Measurements from ENCODE around the gene GNGT2.
A peak's percentile ranks its signal among the peaks of the same experiment; 100 is the strongest.

Gene GNGT2

GRCh38 chr17:49223168-49223516 lies 12.8 kb upstream of the GNGT2 start:
- H3K4me3 Mint-ChIP-seq, result peak overlapping the region; percentile 69 to 82
- DNase-seq (no peak), ATAC-seq (no peak)
- peak overlapping the region in 1 of 2 donors; percentile 86 for H3K27ac Mint-ChIP-seq
- H3K9me3 Mint-ChIP-seq, result no peaks in the 10 kb centered on the region
- H3K4me1 Mint-ChIP-seq, result peaks cover 78% of the 10 kb centered on the region
- H3K27me3 Mint-ChIP-seq, result peaks cover 29% of the 10 kb centered on the region

DNA sequence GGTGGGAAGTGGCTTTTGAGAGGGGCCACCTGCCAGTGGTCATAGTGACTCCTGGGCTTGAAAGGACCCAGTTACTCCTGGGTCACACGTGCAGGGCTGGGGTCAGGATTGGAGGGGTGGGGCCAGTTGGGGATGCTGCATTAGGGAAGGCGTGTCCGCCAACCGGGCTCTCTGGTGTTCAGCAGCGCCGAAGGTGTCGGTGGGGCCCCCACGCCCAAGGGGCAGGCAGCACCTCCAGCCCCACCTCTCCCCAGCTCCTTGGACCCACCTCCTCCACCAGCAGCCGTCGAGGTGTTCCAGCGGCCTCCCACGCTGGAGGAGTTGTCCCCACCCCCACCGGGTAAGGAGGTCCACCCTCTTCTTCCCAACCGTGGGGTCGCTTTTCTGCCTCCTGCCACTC lies 9.6 kb upstream of the GNGT2 start:
- Mint-ChIP-seq H3K4me3 (peak overlapping the region; percentile 35 to 86), H3K9me3 (no peaks in the 10 kb centered on the region), H3K4me1 (peaks cover 84% of the 10 kb centered on the region), H3K27me3 (peaks cover 8% of the 10 kb centered on the region), H3K27ac (peak overlapping the region in 1 of 2 donors; percentile 77)
- DNase-seq (peak in 1 of 2 donors; percentile 16), ATAC-seq (no peak)

DNA sequence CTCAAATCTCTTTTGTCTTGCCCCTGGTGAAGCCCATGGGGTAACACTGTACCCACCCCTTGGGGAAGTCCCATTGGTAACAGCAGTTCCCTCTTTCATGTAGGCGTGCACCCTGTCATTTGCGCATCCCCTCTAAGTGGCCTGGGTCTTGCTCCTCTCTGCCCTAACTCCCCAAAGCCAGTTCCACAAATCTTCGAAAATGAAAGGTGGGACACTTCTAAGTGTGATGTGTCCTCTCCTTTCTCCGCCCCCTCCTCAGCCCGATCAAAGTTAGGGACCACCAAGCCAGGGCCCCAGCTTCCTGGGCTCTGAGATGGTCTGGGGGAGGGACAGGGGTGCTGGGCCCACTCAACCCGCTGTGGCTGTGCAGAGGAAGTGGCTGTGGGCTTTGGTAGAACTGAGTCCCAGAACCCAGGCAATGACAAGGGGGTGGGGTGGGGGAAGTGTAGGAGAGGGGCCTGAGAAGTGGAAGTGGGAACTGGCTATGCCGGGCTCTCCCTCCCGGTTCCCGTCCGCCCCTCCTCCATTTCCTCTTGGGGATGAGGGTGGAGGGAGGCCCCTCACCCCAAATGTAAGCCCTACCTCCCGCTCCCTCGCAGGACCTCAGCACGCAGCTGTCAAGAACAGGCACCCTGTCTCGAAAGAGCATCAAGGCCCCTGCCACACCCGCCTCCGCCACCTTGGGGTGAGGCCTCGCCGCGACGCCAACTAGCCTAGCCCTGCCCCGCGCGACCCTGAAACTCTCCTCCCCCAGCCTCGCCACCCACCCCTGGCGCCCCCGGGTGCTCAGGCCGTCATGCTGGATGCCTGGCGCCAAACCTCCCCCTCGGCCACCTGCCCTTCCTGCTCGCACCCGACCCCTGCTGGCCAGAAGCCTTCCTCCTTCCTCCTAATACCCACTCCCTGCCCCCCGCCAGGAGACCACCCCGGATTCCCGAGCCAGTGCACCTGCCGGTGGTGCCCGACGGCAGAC lies 8.9 kb upstream of the GNGT2 start:
- DNase-seq (peak; percentile 75 to 82), ATAC-seq (peak; percentile 86)
- Mint-ChIP-seq H3K9me3 (no peaks in the 10 kb centered on the region), H3K27me3 (peaks cover under 1% of the 10 kb centered on the region), H3K4me3 (peak overlapping the region; percentile 73 to 86), H3K4me1 (peaks cover 84% of the 10 kb centered on the region), H3K27ac (peak overlapping the region; percentile 90 to 97)

- Mint-ChIP-seq H3K4me3 (peak overlapping the region; percentile 73 to 86), H3K27ac (peak overlapping the region; percentile 65 to 90), H3K9me3 (no peaks in the 10 kb centered on the region), H3K27me3 (no peaks in the 10 kb centered on the region), H3K4me1 (peaks cover 84% of the 10 kb centered on the region)
- peak; percentile 66 for ATAC-seq
- DNase-seq, result peak; percentile 66 to 71
Measured at GRCh38 chr17:49217651-49218413, 7.5 kb upstream of the GNGT2 start.

DNA sequence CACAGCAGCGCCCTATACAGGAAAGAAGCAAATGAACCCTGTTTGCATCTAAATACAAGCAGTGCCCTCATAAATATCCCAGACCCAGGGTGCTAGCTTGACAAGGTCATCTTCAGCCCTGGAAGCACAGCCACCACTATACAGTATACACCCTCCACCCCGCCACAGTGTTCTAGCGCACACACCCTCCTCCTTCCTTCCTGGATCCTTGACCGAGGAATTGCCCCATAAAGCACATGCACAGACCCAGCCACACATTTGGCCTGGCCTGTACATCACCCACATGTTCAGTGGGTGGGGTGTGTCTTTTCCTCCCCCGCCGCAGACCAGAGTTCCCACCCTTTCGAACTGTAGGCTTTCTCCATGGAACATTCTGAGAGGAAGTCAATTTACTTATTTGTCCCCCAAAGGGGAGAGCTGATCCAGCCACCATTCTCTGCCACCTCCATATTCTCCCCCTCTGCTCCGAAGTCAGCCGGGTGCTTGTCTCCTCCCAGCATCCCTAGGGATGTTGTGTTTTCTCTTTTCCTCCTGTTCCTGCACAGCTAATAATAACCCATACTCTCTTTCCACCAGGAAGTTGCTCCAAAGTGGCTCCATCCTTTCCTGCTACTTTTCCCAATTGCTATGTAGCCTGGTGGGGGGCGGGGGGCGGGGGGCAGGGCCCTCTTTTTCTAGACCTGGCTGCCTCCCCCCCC lies 6.7 kb upstream of the GNGT2 start:
- Mint-ChIP-seq H3K4me1 (peaks cover 84% of the 10 kb centered on the region), H3K9me3 (no peaks in the 10 kb centered on the region), H3K27me3 (no peaks in the 10 kb centered on the region), H3K4me3 (peak overlapping the region; percentile 16 to 53), H3K27ac (no peak overlapping the region)
- DNase-seq (no peak), ATAC-seq (no peak)

DNA sequence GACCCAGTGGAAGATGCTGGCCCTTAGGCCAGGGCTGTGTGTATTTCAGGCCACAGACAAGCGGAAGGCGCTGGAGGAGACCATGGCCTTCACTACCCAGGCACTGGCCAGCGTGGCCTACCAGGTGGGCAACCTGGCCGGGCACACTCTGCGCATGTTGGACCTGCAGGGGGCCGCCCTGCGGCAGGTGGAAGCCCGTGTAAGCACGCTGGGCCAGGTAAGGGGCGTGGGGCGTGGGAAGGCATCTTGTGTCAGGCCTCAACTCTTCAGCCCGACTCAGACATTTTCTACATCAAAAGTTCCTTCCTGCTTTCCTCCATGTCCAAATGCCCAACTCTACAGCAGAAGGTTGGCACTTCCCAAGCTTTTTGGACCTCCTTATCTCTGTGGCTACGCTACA lies 6.1 kb upstream of the GNGT2 start:
- H3K9me3 Mint-ChIP-seq, result no peaks in the 10 kb centered on the region
- DNase-seq (no peak), ATAC-seq (no peak)
- H3K4me1 Mint-ChIP-seq, result peaks cover 88% of the 10 kb centered on the region
- H3K27me3 Mint-ChIP-seq, result no peaks in the 10 kb centered on the region
- peak overlapping the region; percentile 53 to 65 for H3K4me3 Mint-ChIP-seq
- peak overlapping the region in 1 of 2 donors; percentile 13 for H3K27ac Mint-ChIP-seq

DNA sequence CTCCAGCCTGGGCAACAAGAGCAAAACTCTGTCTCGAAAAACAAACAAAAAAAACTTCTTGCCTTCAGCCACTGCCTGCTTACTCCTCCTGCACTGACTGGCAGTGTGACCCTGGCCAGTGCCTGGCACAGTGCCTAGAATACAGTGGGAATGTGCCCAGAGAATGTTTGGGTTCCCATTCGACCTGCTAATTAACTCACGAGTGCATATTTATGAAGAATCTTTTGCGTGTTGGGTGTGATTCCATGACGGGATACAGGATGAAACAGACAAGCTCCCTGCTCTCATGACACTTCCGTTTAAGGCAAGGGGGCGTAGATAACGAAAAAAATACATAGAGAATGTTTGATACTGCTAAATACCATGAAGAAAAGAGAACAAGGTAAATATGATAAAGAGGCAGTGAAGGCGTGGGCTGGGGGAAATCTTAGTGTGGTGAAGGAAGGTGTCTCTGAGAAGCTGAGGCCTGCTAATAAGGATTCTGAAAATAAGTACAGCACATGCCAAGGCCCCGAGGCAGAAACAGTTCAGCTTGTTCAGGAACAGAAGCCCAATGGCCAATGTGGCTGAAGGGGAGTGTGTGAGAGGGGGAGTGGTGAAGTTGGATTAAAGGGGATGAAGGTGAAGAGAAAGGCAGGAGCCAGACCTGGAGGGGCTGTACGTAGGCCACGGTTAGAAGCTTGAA lies 4.4 kb upstream of the GNGT2 start:
- no peaks in the 10 kb centered on the region for H3K9me3 Mint-ChIP-seq
- H3K4me1 Mint-ChIP-seq, result peaks cover 92% of the 10 kb centered on the region
- H3K27me3 Mint-ChIP-seq, result no peaks in the 10 kb centered on the region
- H3K27ac Mint-ChIP-seq, result peak overlapping the region; percentile 27 to 88
- H3K4me3 Mint-ChIP-seq, result peak overlapping the region; percentile 93 to 96
- ATAC-seq (no peak), DNase-seq (no peak)

- ATAC-seq (no peak), DNase-seq (no peak)
- Mint-ChIP-seq H3K9me3 (no peaks in the 10 kb centered on the region), H3K27me3 (no peaks in the 10 kb centered on the region), H3K27ac (peak overlapping the region in 1 of 2 donors; percentile 28), H3K4me1 (peaks cover 92% of the 10 kb centered on the region), H3K4me3 (peak overlapping the region; percentile 93 to 96)
Measured at GRCh38 chr17:49213847-49214246, 3.5 kb upstream of the GNGT2 start.

- Mint-ChIP-seq H3K27ac (no peak overlapping the region), H3K4me3 (peak overlapping the region; percentile 93 to 96), H3K9me3 (no peaks in the 10 kb centered on the region), H3K4me1 (peaks cover 91% of the 10 kb centered on the region), H3K27me3 (no peaks in the 10 kb centered on the region)
- no peak for DNase-seq
- no peak for ATAC-seq
Measured at GRCh38 chr17:49213399-49213798, 3.0 kb upstream of the GNGT2 start.

DNA sequence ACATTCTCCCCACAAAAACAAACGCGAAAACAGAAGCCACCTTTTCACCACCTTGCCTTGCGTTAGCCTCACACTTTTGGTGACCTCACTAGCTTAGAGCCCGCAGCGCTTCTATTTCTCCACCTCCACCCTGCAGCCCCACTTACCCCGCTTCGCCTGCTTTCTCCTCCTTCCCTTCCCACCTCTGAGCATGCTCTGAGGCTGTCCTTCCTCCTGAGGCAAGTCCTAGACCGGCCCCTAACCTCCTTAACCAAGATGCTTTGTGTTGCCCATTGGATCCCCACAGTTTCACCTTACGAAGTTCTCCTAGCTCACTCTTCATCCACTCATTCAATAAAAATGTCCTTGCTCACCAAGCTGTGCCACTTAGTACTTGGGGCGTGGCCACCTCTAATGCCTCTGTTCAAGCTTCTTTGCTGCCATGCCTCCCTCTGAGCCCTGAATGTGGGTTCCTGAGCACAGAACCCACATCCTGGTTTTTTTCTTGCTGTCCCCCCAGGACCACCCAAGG lies 1.3 kb downstream of the GNGT2 start:
- no peaks in the 10 kb centered on the region for H3K9me3 Mint-ChIP-seq
- ATAC-seq, result peak; percentile 31

GRCh38 chr17:49204516-49204915 lies 5.9 kb downstream of the GNGT2 start:
- no peak for ATAC-seq

More for the DNA sequence above, 1.3 kb downstream of the GNGT2 start:
- DNase-seq, result no peak
- peaks cover 61% of the 10 kb centered on the region for H3K4me1 Mint-ChIP-seq
- no peaks in the 10 kb centered on the region for H3K27me3 Mint-ChIP-seq
- peak overlapping the region; percentile 93 to 96 for H3K4me3 Mint-ChIP-seq
- peak overlapping the region; percentile 10 to 33 for H3K27ac Mint-ChIP-seq

DNA sequence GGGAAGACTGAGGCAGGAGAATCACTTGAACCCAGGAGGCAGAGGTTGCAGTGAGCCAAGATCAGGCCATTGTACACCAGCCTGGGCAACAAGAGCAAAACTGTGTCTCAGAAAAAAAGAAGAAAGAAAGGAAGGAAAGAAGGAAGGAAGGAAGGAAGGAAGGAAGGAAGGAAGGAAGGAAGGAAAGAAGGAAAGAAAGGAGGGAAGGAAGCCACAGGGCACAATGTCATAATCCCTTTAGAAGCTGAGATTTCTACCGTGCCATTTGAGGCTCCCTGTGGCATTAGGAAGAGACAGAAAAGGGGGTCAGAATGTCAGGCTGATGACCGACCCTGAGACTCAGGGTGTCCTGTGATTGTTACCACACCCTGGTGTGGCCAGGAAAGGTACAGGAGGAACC lies 6.6 kb downstream of the GNGT2 start:
- Mint-ChIP-seq H3K27ac (no peak overlapping the region), H3K27me3 (no peaks in the 10 kb centered on the region), H3K9me3 (no peaks in the 10 kb centered on the region), H3K4me1 (peaks cover 12% of the 10 kb centered on the region), H3K4me3 (no peak overlapping the region)
- no peak for ATAC-seq
- DNase-seq, result no peak

More at GRCh38 chr17:49204516-49204915, 5.9 kb downstream of the GNGT2 start:
- Mint-ChIP-seq H3K4me1 (peaks cover 19% of the 10 kb centered on the region), H3K27me3 (no peaks in the 10 kb centered on the region), H3K4me3 (no peak overlapping the region), H3K9me3 (no peaks in the 10 kb centered on the region), H3K27ac (peak overlapping the region in 1 of 2 donors; percentile 12)
- DNase-seq, result no peak

GRCh38 chr17:49201481-49201927 lies 8.9 kb downstream of the GNGT2 start:
- no peaks in the 10 kb centered on the region for H3K9me3 Mint-ChIP-seq
- DNase-seq, result no peak
- peaks cover 12% of the 10 kb centered on the region for H3K4me1 Mint-ChIP-seq
- H3K27ac Mint-ChIP-seq, result no peak overlapping the region
- H3K27me3 Mint-ChIP-seq, result no peaks in the 10 kb centered on the region
- H3K4me3 Mint-ChIP-seq, result no peak overlapping the region
- ATAC-seq, result no peak

- ATAC-seq, result no peak
- Mint-ChIP-seq H3K27me3 (no peaks in the 10 kb centered on the region), H3K27ac (no peak overlapping the region), H3K4me1 (peaks cover 18% of the 10 kb centered on the region), H3K9me3 (no peaks in the 10 kb centered on the region), H3K4me3 (no peak overlapping the region)
- DNase-seq, result no peak
Measured at GRCh38 chr17:49200423-49201083, 9.8 kb downstream of the GNGT2 start.

Measured in stimulated activated naive CD8-positive, alpha-beta T cell treated with anti-CD3 and anti-CD28 coated beads, Interleukin-15, amount 100 ng/mL, for 72 hours (primary cell).